ENCODE results near the gene EXOSC7.

EXOSC7 gene

DNA sequence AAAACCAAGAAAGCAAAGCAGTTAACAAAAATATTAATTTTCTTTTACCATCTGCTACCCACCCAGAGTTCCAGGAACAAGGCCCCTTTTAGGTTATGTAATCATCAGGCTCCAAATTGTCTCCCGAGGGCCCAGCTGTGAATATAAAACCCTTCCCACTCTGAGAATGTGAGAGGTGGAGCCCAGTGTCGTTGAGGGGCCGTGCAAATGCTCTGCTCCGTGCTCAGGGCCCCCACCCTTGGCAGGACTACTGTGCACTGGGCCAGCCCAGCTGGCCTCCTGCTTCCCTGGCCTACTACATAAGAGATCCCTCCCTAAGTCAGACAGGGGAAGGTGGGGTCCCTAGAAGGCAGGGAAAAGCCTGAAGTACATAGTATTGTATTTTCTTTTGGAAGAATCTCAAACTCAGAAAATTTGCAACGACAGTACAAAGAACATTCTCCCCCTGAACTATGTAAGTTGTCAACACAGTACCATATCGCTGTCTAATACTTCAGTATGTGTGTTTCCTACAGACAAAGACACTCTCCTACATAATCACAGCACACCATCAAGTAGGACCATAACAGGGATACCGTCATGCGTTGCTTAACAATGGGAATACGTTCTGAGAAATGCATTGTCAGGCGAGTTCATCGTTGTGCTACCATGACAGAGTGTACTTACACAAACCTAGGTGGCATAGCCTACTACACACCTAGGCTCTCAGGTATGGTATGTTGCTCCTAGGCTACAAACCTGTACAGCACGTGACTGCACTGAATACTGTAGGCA lies 45.7 kb downstream of the EXOSC7 start:
- H3F3A ChIP-seq (ENCODE audit: insufficient read depth), result no peaks in the 10 kb centered on the region
- H4K20me1 ChIP-seq (ENCODE audit: low read depth, low read length), result no peaks in the 10 kb centered on the region
- H3K4me3 ChIP-seq (ENCODE audit: insufficient read depth, low read length, poor library complexity, severe bottlenecking), result no peak overlapping the region
- H3K79me2 ChIP-seq (ENCODE audit: insufficient read depth, low read length), result no peaks in the 10 kb centered on the region
- no peaks in the 10 kb centered on the region for H3K27me3 ChIP-seq (ENCODE audit: low read length)
- H3K4me2 ChIP-seq (ENCODE audit: low read depth, low read length, poor library complexity, severe bottlenecking), result no peak overlapping the region
- H3K9me2 ChIP-seq (replicated peaks; ENCODE audit: insufficient read depth, low read length), result no peaks in the 10 kb centered on the region
- H3K27ac ChIP-seq (ENCODE audit: low read depth, low read length), result no peak overlapping the region
- TF ChIP-seq EZH2phosphoT487 (conservative IDR thresholded peaks at IDR 0.05; ENCODE audit: low read length), result no peak
- TF ChIP-seq CTCF (IDR thresholded peaks at IDR 0.05; ENCODE audit: insufficient read depth, low read length, poor library complexity, severe bottlenecking), result no peak
- H3K36me3 ChIP-seq (ENCODE audit: low read length), result no peaks in the 10 kb centered on the region
- no peak overlapping the region for H2AFZ ChIP-seq (ENCODE audit: low read depth, low read length, severe bottlenecking)
- H3K9ac ChIP-seq (ENCODE audit: low read length), result no peak overlapping the region
- H3K9me3 ChIP-seq (ENCODE audit: insufficient read depth, low read length), result no peaks in the 10 kb centered on the region

- TF ChIP-seq EZH2phosphoT487 (conservative IDR thresholded peaks at IDR 0.05; ENCODE audit: low read length) (no peak), CTCF (IDR thresholded peaks at IDR 0.05; ENCODE audit: insufficient read depth, low read length, poor library complexity, severe bottlenecking) (no peak)
- Histone ChIP-seq H3K9me2 (replicated peaks; ENCODE audit: insufficient read depth, low read length) (no peaks in the 10 kb centered on the region), H3K4me3 (ENCODE audit: insufficient read depth, low read length, poor library complexity, severe bottlenecking) (no peak overlapping the region), H3F3A (ENCODE audit: insufficient read depth) (no peaks in the 10 kb centered on the region), H3K79me2 (ENCODE audit: insufficient read depth, low read length) (no peaks in the 10 kb centered on the region), H2AFZ (ENCODE audit: low read depth, low read length, severe bottlenecking) (no peak overlapping the region), H3K27ac (ENCODE audit: low read depth, low read length) (no peak overlapping the region), H3K9ac (ENCODE audit: low read length) (no peak overlapping the region), H4K20me1 (ENCODE audit: low read depth, low read length) (no peaks in the 10 kb centered on the region), H3K36me3 (ENCODE audit: low read length) (no peaks in the 10 kb centered on the region), H3K4me2 (ENCODE audit: low read depth, low read length, poor library complexity, severe bottlenecking) (no peak overlapping the region), H3K9me3 (ENCODE audit: insufficient read depth, low read length) (no peaks in the 10 kb centered on the region), H3K27me3 (ENCODE audit: low read length) (no peaks in the 10 kb centered on the region)
These were observed 47.6 kb downstream of the EXOSC7 start for GRCh38 chr3:45023675-45024074.

GRCh38 chr3:45024542-45025255 lies 48.7 kb downstream of the EXOSC7 start:
- no peak overlapping the region for H2AFZ ChIP-seq (ENCODE audit: low read depth, low read length, severe bottlenecking)
- H3K27me3 ChIP-seq (ENCODE audit: low read length), result no peaks in the 10 kb centered on the region
- no peaks in the 10 kb centered on the region for H3K79me2 ChIP-seq (ENCODE audit: insufficient read depth, low read length)
- H3K36me3 ChIP-seq (ENCODE audit: low read length), result no peaks in the 10 kb centered on the region
- H3K27ac ChIP-seq (ENCODE audit: low read depth, low read length), result no peak overlapping the region
- no peaks in the 10 kb centered on the region for H3K9me3 ChIP-seq (ENCODE audit: insufficient read depth, low read length)
- TF ChIP-seq EZH2phosphoT487 (conservative IDR thresholded peaks at IDR 0.05; ENCODE audit: low read length), result no peak
- no peak for TF ChIP-seq CTCF (IDR thresholded peaks at IDR 0.05; ENCODE audit: insufficient read depth, low read length, poor library complexity, severe bottlenecking)
- H3K9ac ChIP-seq (ENCODE audit: low read length), result no peak overlapping the region
- no peaks in the 10 kb centered on the region for H3F3A ChIP-seq (ENCODE audit: insufficient read depth)
- H3K4me3 ChIP-seq (ENCODE audit: insufficient read depth, low read length, poor library complexity, severe bottlenecking), result no peak overlapping the region
- no peaks in the 10 kb centered on the region for H3K9me2 ChIP-seq (replicated peaks; ENCODE audit: insufficient read depth, low read length)
- H3K4me2 ChIP-seq (ENCODE audit: low read depth, low read length, poor library complexity, severe bottlenecking), result no peak overlapping the region
- no peaks in the 10 kb centered on the region for H4K20me1 ChIP-seq (ENCODE audit: low read depth, low read length)

Data from SU-DHL-6 (cell line).